Liver (tissue), 3 donors: ENCODE measurements around the gene SPRR2E.

ENCODE experiments used
- GABPA ChIP-seq, 2 donors: IDR thresholded peaks in 1 of 2; conservative IDR thresholded peaks in 1 of 2; 2 replicates each; pipeline ENCODE4 v1.6.1; 2016; ENCODE audit warnings: antibody characterized with exemption in 2 of 2, mild to moderate bottlenecking in 1 of 2, moderate library complexity in 1 of 2
- JUND ChIP-seq, 2 donors: IDR thresholded peaks; 2 replicates each; pipeline ENCODE4 v1.6.1; 2016; ENCODE audit warnings: antibody characterized with exemption in 2 of 2
- NR2F2 ChIP-seq: IDR thresholded peaks from 2 replicates; pipeline ENCODE4 v1.6.1; 2016; ENCODE audit warnings: antibody characterized with exemption
- RAD21 ChIP-seq, 2 donors: IDR thresholded peaks; 2 replicates each; pipeline ENCODE4 v1.6.1; 2016; ENCODE audit warnings: antibody characterized with exemption in 2 of 2, mild to moderate bottlenecking in 2 of 2
- RXRA ChIP-seq, 2 donors: IDR thresholded peaks; 2 replicates each; pipeline ENCODE4 v1.6.1; 2017 to 2018; ENCODE audit warnings: antibody characterized with exemption in 2 of 2, mild to moderate bottlenecking in 1 of 2
- SP1 ChIP-seq: IDR thresholded peaks from 2 replicates; pipeline ENCODE4 v1.6.1; 2018; ENCODE audit warnings: antibody characterized with exemption, mild to moderate bottlenecking
- TAF1 ChIP-seq: conservative IDR thresholded peaks from 2 replicates; pipeline ENCODE4 v1.6.1; 2016; ENCODE audit warnings: antibody characterized with exemption, mild to moderate bottlenecking
- YY1 ChIP-seq: IDR thresholded peaks from 2 replicates; pipeline ENCODE4 v1.6.1; 2016; ENCODE audit warnings: antibody characterized with exemption, mild to moderate bottlenecking
- TF ChIP-seq, protein P1 (sequence below): fragments of 150-350 bp; IDR thresholded peaks from 2 replicates; pipeline ENCODE4 v1.5.1; 2017; ENCODE audit warnings: improper control_type of control experiment, low read depth, low read length; ENCODE audit not compliant: missing input control
- TF ChIP-seq, protein P2 (sequence below): IDR thresholded peaks from 2 replicates; pipeline ENCODE4 v1.6.1; 2016; ENCODE audit warnings: antibody characterized with exemption
- TF ChIP-seq, protein P3 (sequence below): IDR thresholded peaks from 2 replicates; pipeline ENCODE4 v1.6.1; 2016; ENCODE audit warnings: antibody characterized with exemption, mild to moderate bottlenecking
- TF ChIP-seq, protein P4 (sequence below): IDR thresholded peaks from 2 replicates; pipeline ENCODE4 v1.6.1; 2016; ENCODE audit warnings: antibody characterized with exemption
- TF ChIP-seq, protein P5 (sequence below): IDR thresholded peaks from 2 replicates; pipeline ENCODE4 v1.6.1; 2016; ENCODE audit warnings: antibody characterized with exemption
- donor health status: healthy.
- donor health status: healthy.

DNA sequence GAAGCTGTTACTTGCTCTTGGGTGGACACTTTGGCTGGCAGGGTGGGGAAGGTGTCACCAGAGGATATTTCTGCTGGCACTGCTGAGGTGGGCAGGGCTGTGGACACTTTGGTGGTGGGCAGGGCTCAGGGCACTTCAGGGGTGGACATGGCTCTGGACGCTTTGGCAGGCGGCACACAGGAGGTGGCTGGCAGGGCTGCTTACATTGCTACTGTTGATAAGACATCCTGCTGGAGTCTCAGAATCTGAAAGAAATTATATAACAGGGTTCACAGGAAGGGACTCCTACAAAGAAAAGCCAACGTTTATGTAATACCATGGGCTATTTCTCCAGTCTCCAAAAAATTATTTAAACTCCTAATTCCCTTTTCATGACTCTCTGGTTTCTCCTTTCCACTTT, 46.2 kb upstream of the SPRR2E start:
- no peak for TF ChIP-seq RAD21 (IDR thresholded peaks at IDR 0.05)
- TF ChIP-seq NR2F2, result no peak
- TF ChIP-seq, protein P1, sequence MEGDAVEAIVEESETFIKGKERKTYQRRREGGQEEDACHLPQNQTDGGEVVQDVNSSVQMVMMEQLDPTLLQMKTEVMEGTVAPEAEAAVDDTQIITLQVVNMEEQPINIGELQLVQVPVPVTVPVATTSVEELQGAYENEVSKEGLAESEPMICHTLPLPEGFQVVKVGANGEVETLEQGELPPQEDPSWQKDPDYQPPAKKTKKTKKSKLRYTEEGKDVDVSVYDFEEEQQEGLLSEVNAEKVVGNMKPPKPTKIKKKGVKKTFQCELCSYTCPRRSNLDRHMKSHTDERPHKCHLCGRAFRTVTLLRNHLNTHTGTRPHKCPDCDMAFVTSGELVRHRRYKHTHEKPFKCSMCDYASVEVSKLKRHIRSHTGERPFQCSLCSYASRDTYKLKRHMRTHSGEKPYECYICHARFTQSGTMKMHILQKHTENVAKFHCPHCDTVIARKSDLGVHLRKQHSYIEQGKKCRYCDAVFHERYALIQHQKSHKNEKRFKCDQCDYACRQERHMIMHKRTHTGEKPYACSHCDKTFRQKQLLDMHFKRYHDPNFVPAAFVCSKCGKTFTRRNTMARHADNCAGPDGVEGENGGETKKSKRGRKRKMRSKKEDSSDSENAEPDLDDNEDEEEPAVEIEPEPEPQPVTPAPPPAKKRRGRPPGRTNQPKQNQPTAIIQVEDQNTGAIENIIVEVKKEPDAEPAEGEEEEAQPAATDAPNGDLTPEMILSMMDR, result no peak
- TF ChIP-seq, protein P2, sequence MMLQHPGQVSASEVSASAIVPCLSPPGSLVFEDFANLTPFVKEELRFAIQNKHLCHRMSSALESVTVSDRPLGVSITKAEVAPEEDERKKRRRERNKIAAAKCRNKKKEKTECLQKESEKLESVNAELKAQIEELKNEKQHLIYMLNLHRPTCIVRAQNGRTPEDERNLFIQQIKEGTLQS, result no peak
- TF ChIP-seq, protein P3, sequence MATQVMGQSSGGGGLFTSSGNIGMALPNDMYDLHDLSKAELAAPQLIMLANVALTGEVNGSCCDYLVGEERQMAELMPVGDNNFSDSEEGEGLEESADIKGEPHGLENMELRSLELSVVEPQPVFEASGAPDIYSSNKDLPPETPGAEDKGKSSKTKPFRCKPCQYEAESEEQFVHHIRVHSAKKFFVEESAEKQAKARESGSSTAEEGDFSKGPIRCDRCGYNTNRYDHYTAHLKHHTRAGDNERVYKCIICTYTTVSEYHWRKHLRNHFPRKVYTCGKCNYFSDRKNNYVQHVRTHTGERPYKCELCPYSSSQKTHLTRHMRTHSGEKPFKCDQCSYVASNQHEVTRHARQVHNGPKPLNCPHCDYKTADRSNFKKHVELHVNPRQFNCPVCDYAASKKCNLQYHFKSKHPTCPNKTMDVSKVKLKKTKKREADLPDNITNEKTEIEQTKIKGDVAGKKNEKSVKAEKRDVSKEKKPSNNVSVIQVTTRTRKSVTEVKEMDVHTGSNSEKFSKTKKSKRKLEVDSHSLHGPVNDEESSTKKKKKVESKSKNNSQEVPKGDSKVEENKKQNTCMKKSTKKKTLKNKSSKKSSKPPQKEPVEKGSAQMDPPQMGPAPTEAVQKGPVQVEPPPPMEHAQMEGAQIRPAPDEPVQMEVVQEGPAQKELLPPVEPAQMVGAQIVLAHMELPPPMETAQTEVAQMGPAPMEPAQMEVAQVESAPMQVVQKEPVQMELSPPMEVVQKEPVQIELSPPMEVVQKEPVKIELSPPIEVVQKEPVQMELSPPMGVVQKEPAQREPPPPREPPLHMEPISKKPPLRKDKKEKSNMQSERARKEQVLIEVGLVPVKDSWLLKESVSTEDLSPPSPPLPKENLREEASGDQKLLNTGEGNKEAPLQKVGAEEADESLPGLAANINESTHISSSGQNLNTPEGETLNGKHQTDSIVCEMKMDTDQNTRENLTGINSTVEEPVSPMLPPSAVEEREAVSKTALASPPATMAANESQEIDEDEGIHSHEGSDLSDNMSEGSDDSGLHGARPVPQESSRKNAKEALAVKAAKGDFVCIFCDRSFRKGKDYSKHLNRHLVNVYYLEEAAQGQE, result no peak
- TF ChIP-seq, protein P4, sequence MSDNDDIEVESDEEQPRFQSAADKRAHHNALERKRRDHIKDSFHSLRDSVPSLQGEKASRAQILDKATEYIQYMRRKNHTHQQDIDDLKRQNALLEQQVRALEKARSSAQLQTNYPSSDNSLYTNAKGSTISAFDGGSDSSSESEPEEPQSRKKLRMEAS, result no peak
- TF ChIP-seq YY1, result no peak
- no peak for TF ChIP-seq RXRA (IDR thresholded peaks at IDR 0.05)
- TF ChIP-seq TAF1, result no peak
- no peak for TF ChIP-seq JUND (IDR thresholded peaks at IDR 0.05)
- no peak for TF ChIP-seq SP1
- TF ChIP-seq, protein P5, sequence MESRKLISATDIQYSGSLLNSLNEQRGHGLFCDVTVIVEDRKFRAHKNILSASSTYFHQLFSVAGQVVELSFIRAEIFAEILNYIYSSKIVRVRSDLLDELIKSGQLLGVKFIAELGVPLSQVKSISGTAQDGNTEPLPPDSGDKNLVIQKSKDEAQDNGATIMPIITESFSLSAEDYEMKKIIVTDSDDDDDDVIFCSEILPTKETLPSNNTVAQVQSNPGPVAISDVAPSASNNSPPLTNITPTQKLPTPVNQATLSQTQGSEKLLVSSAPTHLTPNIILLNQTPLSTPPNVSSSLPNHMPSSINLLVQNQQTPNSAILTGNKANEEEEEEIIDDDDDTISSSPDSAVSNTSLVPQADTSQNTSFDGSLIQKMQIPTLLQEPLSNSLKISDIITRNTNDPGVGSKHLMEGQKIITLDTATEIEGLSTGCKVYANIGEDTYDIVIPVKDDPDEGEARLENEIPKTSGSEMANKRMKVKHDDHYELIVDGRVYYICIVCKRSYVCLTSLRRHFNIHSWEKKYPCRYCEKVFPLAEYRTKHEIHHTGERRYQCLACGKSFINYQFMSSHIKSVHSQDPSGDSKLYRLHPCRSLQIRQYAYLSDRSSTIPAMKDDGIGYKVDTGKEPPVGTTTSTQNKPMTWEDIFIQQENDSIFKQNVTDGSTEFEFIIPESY, result no peak
- no peak for TF ChIP-seq GABPA (IDR thresholded peaks at IDR 0.05 in 1 of 2, conservative IDR thresholded peaks at IDR 0.05 in 1 of 2)
